H1 (cell line): ENCODE data around the gene PLXNB2. TPM values are rescaled to one million over a fixed set of nuclear protein-coding genes. Genes with fewer than 3 reads are reported as not detected.

Experiments used
- TBP ChIP-seq: IDR thresholded peaks from 2 replicates; pipeline ENCODE4 v1.6.1; 2011; ENCODE audit warnings: low read depth, low read length, improper control_type of control experiment
- polyA plus RNA-seq, 7 experiments: library from polyadenylated mRNA; depleted of rRNA in 3 of 7; stranded (reverse) in 5 of 7; unstranded in 2 of 7; fragments of >200 nt in 5 of 7; fragments of 200-250 nt in 2 of 7; gene quantifications; 1 replicate in 5 of 7; 2 replicates in 1 of 7; 4 replicates in 1 of 7; pipeline versions ENCODE4 v1.2.1 to v1.2.3, GENCODE V29; 2011 to 2013; ENCODE audit warnings: missing spikeins in 2 of 7, mixed read lengths in 2 of 7
- total RNA-seq: library from RNA; stranded (reverse); fragmentation: NEBNext Ultra II Directional; extraction: Animal tissue kit (Norgen Biotek cat#: 25700); gene quantifications from 2 replicates; pipeline ENCODE4 v1.2.1, GENCODE V29; 2021
- TF ChIP-seq, protein P1 (sequence below): fragments of 300-600 bp; sonication (generic); IDR thresholded peaks from 2 replicates; pipeline ENCODE4 v1.7.1; 2012; ENCODE audit warnings: low read length, moderate library complexity, mild to moderate bottlenecking, inconsistent platforms; ENCODE audit not compliant: insufficient replicate concordance

PLXNB2 gene
- total and polyA plus RNA-seq, 2 of the 8 experiments (the other 6 are each of a cell fraction or from before 2014, with no cell fraction given) = 58.3 to 92.8 TPM

DNA sequence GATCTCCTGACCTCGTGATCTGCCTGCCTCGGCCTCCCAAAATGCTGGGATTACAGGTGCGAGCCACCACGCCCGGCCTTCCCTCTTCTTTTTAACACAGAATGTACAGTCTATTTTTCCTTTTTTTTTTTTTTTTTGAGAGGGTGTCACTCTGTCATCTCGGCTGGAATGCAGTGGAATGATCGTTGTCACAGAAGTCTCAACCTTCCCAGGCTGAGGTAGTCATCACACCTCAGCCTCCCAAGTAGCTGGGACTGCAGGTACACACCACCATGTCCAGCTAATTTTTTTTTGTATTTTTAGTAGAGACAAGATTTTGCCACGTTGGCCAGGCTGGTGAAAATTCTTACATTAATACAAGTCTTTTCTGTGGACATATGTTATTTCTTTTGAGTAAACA, 48.7 kb upstream of the PLXNB2 start (continued):
- TF ChIP-seq, protein P1, sequence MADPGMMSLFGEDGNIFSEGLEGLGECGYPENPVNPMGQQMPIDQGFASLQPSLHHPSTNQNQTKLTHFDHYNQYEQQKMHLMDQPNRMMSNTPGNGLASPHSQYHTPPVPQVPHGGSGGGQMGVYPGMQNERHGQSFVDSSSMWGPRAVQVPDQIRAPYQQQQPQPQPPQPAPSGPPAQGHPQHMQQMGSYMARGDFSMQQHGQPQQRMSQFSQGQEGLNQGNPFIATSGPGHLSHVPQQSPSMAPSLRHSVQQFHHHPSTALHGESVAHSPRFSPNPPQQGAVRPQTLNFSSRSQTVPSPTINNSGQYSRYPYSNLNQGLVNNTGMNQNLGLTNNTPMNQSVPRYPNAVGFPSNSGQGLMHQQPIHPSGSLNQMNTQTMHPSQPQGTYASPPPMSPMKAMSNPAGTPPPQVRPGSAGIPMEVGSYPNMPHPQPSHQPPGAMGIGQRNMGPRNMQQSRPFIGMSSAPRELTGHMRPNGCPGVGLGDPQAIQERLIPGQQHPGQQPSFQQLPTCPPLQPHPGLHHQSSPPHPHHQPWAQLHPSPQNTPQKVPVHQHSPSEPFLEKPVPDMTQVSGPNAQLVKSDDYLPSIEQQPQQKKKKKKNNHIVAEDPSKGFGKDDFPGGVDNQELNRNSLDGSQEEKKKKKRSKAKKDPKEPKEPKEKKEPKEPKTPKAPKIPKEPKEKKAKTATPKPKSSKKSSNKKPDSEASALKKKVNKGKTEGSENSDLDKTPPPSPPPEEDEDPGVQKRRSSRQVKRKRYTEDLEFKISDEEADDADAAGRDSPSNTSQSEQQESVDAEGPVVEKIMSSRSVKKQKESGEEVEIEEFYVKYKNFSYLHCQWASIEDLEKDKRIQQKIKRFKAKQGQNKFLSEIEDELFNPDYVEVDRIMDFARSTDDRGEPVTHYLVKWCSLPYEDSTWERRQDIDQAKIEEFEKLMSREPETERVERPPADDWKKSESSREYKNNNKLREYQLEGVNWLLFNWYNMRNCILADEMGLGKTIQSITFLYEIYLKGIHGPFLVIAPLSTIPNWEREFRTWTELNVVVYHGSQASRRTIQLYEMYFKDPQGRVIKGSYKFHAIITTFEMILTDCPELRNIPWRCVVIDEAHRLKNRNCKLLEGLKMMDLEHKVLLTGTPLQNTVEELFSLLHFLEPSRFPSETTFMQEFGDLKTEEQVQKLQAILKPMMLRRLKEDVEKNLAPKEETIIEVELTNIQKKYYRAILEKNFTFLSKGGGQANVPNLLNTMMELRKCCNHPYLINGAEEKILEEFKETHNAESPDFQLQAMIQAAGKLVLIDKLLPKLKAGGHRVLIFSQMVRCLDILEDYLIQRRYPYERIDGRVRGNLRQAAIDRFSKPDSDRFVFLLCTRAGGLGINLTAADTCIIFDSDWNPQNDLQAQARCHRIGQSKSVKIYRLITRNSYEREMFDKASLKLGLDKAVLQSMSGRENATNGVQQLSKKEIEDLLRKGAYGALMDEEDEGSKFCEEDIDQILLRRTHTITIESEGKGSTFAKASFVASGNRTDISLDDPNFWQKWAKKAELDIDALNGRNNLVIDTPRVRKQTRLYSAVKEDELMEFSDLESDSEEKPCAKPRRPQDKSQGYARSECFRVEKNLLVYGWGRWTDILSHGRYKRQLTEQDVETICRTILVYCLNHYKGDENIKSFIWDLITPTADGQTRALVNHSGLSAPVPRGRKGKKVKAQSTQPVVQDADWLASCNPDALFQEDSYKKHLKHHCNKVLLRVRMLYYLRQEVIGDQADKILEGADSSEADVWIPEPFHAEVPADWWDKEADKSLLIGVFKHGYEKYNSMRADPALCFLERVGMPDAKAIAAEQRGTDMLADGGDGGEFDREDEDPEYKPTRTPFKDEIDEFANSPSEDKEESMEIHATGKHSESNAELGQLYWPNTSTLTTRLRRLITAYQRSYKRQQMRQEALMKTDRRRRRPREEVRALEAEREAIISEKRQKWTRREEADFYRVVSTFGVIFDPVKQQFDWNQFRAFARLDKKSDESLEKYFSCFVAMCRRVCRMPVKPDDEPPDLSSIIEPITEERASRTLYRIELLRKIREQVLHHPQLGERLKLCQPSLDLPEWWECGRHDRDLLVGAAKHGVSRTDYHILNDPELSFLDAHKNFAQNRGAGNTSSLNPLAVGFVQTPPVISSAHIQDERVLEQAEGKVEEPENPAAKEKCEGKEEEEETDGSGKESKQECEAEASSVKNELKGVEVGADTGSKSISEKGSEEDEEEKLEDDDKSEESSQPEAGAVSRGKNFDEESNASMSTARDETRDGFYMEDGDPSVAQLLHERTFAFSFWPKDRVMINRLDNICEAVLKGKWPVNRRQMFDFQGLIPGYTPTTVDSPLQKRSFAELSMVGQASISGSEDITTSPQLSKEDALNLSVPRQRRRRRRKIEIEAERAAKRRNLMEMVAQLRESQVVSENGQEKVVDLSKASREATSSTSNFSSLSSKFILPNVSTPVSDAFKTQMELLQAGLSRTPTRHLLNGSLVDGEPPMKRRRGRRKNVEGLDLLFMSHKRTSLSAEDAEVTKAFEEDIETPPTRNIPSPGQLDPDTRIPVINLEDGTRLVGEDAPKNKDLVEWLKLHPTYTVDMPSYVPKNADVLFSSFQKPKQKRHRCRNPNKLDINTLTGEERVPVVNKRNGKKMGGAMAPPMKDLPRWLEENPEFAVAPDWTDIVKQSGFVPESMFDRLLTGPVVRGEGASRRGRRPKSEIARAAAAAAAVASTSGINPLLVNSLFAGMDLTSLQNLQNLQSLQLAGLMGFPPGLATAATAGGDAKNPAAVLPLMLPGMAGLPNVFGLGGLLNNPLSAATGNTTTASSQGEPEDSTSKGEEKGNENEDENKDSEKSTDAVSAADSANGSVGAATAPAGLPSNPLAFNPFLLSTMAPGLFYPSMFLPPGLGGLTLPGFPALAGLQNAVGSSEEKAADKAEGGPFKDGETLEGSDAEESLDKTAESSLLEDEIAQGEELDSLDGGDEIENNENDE = no peak
- TF ChIP-seq TBP = no peak
